Measurements from ENCODE around the gene USP36.
A peak's percentile ranks its signal among the peaks of the same experiment; 100 is the strongest.

Gene USP36

GRCh38 chr17:78849026-78849425 lies 8.4 kb upstream of the USP36 start:
- Histone ChIP-seq H3K27ac (no peak overlapping the region), H3K9me3 (ENCODE audit: low read depth, low read length) (no peaks in the 10 kb centered on the region), H3K4me3 (no peak overlapping the region), H3K9ac (ENCODE audit: insufficient read length) (no peak overlapping the region), H3K36me3 (ENCODE audit: insufficient read depth, low read length) (no peaks in the 10 kb centered on the region)
- DNase-seq (ENCODE audit: low read depth, low spot score), result no peak
- no peak for TF ChIP-seq POLR2AphosphoS5 (IDR thresholded peaks at IDR 0.05; ENCODE audit: borderline replicate concordance, low read depth, low read length)
- no peak for TF ChIP-seq EZH2 (IDR thresholded peaks at IDR 0.05)

- Histone ChIP-seq H3K36me3 (ENCODE audit: insufficient read depth, low read length) (no peaks in the 10 kb centered on the region), H3K9ac (ENCODE audit: insufficient read length) (no peak overlapping the region), H3K4me3 (no peak overlapping the region), H3K27ac (no peak overlapping the region), H3K9me3 (ENCODE audit: low read depth, low read length) (no peaks in the 10 kb centered on the region)
- no peak for DNase-seq (ENCODE audit: low read depth, low spot score)
- TF ChIP-seq POLR2AphosphoS5 (IDR thresholded peaks at IDR 0.05; ENCODE audit: borderline replicate concordance, low read depth, low read length) (no peak), FOXP2 (optimal IDR thresholded peaks at IDR 0.05; ENCODE audit: control extremely low read depth, extremely low read length, insufficient read depth) (no peak), EZH2 (IDR thresholded peaks at IDR 0.05) (no peak)
Measured at GRCh38 chr17:78847052-78847451, 6.4 kb upstream of the USP36 start.

GRCh38 chr17:78844301-78845005 lies 3.8 kb upstream of the USP36 start:
- no peak for DNase-seq (ENCODE audit: low read depth, low spot score)
- H3K27ac ChIP-seq, result no peak overlapping the region
- no peak for TF ChIP-seq POLR2AphosphoS5 (IDR thresholded peaks at IDR 0.05; ENCODE audit: borderline replicate concordance, low read depth, low read length)
- TF ChIP-seq FOXP2 (optimal IDR thresholded peaks at IDR 0.05; ENCODE audit: control extremely low read depth, extremely low read length, insufficient read depth), result no peak
- TF ChIP-seq EZH2 (IDR thresholded peaks at IDR 0.05), result no peak

GRCh38 chr17:78842881-78843565 lies 2.4 kb upstream of the USP36 start:
- no peak for DNase-seq (ENCODE audit: low read depth, low spot score)
- H3K36me3 ChIP-seq (ENCODE audit: insufficient read depth, low read length), result peaks cover under 1% of the 10 kb centered on the region
- H3K27ac ChIP-seq, result no peak overlapping the region
- no peaks in the 10 kb centered on the region for H3K9me3 ChIP-seq (ENCODE audit: low read depth, low read length)
- TF ChIP-seq FOXP2 (optimal IDR thresholded peaks at IDR 0.05; ENCODE audit: control extremely low read depth, extremely low read length, insufficient read depth), result no peak
- no peak for TF ChIP-seq EZH2 (IDR thresholded peaks at IDR 0.05)
- no peak for TF ChIP-seq POLR2AphosphoS5 (IDR thresholded peaks at IDR 0.05; ENCODE audit: borderline replicate concordance, low read depth, low read length)
- no peak overlapping the region for H3K4me3 ChIP-seq
- no peak overlapping the region for H3K9ac ChIP-seq (ENCODE audit: insufficient read length)

More at GRCh38 chr17:78844301-78845005, 3.8 kb upstream of the USP36 start:
- Histone ChIP-seq H3K9ac (ENCODE audit: insufficient read length) (no peak overlapping the region), H3K9me3 (ENCODE audit: low read depth, low read length) (no peaks in the 10 kb centered on the region), H3K36me3 (ENCODE audit: insufficient read depth, low read length) (no peaks in the 10 kb centered on the region), H3K4me3 (no peak overlapping the region)

GRCh38 chr17:78840530-78840779 lies 159 bp downstream of the USP36 start:
- no peak for DNase-seq (ENCODE audit: low read depth, low spot score)
- peak overlapping the region; percentile 56; the same call in 1 of the 2 replicates for H3K27ac ChIP-seq

GRCh38 chr17:78839762-78840529 lies 668 bp downstream of the USP36 start:
- Histone ChIP-seq H3K9ac (ENCODE audit: insufficient read length) (peak overlapping the region; percentile 96), H3K9me3 (ENCODE audit: low read depth, low read length) (no peaks in the 10 kb centered on the region), H3K4me3 (peak overlapping the region; percentile 94), H3K36me3 (ENCODE audit: insufficient read depth, low read length) (peaks cover 29% of the 10 kb centered on the region), H3K27ac (peak overlapping the region; percentile 56; the same call in 1 of the 2 replicates)
- DNase-seq (ENCODE audit: low read depth, low spot score), result no peak
- TF ChIP-seq EZH2 (IDR thresholded peaks at IDR 0.05), result no peak
- no peak for TF ChIP-seq POLR2AphosphoS5 (IDR thresholded peaks at IDR 0.05; ENCODE audit: borderline replicate concordance, low read depth, low read length)
- TF ChIP-seq FOXP2 (optimal IDR thresholded peaks at IDR 0.05; ENCODE audit: control extremely low read depth, extremely low read length, insufficient read depth), result no peak

More at GRCh38 chr17:78840530-78840779, 159 bp downstream of the USP36 start:
- H3K9ac ChIP-seq (ENCODE audit: insufficient read length), result peak overlapping the region; percentile 96
- peaks cover 24% of the 10 kb centered on the region for H3K36me3 ChIP-seq (ENCODE audit: insufficient read depth, low read length)
- TF ChIP-seq EZH2 (IDR thresholded peaks at IDR 0.05) (no peak), POLR2AphosphoS5 (IDR thresholded peaks at IDR 0.05; ENCODE audit: borderline replicate concordance, low read depth, low read length) (no peak), FOXP2 (optimal IDR thresholded peaks at IDR 0.05; ENCODE audit: control extremely low read depth, extremely low read length, insufficient read depth) (no peak)
- H3K9me3 ChIP-seq (ENCODE audit: low read depth, low read length), result no peaks in the 10 kb centered on the region
- peak overlapping the region; percentile 94 for H3K4me3 ChIP-seq

- no peak for TF ChIP-seq EZH2 (IDR thresholded peaks at IDR 0.05)
- TF ChIP-seq FOXP2 (optimal IDR thresholded peaks at IDR 0.05; ENCODE audit: control extremely low read depth, extremely low read length, insufficient read depth), result no peak
- no peak for TF ChIP-seq POLR2AphosphoS5 (IDR thresholded peaks at IDR 0.05; ENCODE audit: borderline replicate concordance, low read depth, low read length)
Measured at GRCh38 chr17:78839235-78839761, 1.3 kb downstream of the USP36 start.

GRCh38 chr17:78838574-78839005 lies 2.0 kb downstream of the USP36 start:
- no peak for TF ChIP-seq POLR2AphosphoS5 (IDR thresholded peaks at IDR 0.05; ENCODE audit: borderline replicate concordance, low read depth, low read length)
- no peak for TF ChIP-seq FOXP2 (optimal IDR thresholded peaks at IDR 0.05; ENCODE audit: control extremely low read depth, extremely low read length, insufficient read depth)
- TF ChIP-seq EZH2 (IDR thresholded peaks at IDR 0.05), result no peak
- H3K36me3 ChIP-seq (ENCODE audit: insufficient read depth, low read length), result peaks cover 42% of the 10 kb centered on the region
- no peak for DNase-seq (ENCODE audit: low read depth, low spot score)
- no peak overlapping the region for H3K27ac ChIP-seq
- H3K9ac ChIP-seq (ENCODE audit: insufficient read length), result peak overlapping the region; percentile 96
- no peaks in the 10 kb centered on the region for H3K9me3 ChIP-seq (ENCODE audit: low read depth, low read length)
- H3K4me3 ChIP-seq, result peak overlapping the region; percentile 94

More at GRCh38 chr17:78839235-78839761, 1.3 kb downstream of the USP36 start:
- H3K36me3 ChIP-seq (ENCODE audit: insufficient read depth, low read length), result peaks cover 35% of the 10 kb centered on the region
- H3K27ac ChIP-seq, result no peak overlapping the region
- peak overlapping the region; percentile 96 for H3K9ac ChIP-seq (ENCODE audit: insufficient read length)
- no peak for DNase-seq (ENCODE audit: low read depth, low spot score)
- H3K4me3 ChIP-seq, result peak overlapping the region; percentile 94
- no peaks in the 10 kb centered on the region for H3K9me3 ChIP-seq (ENCODE audit: low read depth, low read length)
